T follicular helper cell (primary cell): Measurements from ENCODE around the gene MMP28.

Experiments
- DNase-seq: peaks from one replicate; pipeline ENCODE4 v3.0.0-alpha.2; 2020; ENCODE audit warnings: low read depth

Gene MMP28

DNA sequence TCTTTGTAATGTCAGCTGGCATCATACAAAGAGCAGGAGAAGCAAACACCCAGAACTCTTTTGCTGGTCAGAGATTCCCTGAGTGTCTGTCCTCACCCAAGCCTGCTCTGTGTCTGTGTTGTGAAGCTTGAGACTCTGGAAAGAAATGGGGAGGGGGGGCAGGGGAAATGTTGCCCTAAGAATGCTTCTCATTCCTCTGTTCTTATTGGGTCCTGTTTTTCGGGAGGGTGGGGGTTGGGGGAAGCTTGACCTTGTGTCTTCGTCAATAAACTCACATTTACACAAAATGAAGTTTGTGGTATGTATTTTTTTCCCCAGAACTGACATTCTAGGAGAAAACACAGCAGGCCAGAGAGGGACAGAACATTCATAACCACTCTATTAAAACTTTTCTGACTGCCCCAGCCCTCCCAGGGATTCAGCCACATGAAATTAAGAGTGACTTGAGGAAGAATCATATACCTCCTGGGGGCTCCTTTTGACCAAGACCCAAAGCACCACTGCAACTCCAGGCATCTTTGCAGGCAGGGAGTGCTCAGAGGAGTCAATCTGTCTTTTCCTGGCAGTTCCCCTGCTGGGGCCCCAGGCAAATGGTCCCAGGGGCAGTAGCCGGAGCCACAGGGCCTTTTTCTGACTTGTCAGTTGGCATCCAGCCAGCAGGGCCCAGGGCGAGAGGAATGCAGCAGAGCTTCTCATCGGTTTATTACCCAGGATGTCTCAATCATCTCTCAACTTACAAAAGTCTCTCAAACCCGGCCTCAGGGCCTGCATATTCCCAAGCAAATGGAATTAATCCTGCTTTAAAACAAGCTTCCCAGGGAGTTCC is 69.1 kb downstream of the MMP28 start:
- DNase-seq = no peak

GRCh38 chr17:35725802-35726126 is 69.7 kb downstream of the MMP28 start:
- no peak for DNase-seq

DNA sequence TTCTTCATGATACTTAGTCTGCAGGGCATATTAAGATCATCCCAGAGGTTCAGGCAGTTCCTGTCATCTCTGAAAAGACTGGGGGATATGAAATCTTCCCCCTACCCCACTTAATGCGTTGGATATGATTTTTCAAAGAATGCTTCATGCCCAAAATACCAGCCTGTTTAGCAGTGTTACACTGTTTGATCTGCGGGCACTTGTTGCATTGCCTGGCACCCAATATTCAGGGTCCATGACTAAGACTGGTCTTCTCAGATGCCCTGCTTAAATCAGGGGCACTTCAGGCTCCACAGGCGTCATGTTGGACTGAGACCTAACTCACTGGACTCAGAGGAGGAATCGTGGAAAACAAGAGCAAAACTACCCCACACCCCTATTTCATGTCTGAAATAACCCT is 70.4 kb downstream of the MMP28 start:
- no peak for DNase-seq

DNA sequence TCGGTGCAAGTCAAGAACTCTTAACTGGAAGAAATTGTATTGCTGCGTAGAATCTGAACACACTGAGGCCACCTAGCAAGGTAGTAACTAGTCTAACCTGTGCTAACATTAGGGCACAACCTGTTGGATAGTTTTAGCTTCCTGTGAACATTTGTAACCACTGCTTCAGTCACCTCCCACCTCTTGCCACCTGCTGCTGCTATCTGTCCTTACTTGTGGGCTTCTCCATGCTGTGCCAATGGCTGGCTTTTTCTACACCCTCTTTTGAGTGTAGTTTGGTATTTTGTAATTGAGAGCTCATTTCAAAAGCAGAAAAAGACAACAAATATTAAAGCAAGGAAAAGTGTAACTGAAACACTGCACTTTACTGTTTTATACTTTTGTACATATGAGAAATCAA is 71.7 kb downstream of the MMP28 start:
- DNase-seq = no peak

GRCh38 chr17:35717475-35717874 is 78.0 kb downstream of the MMP28 start:
- no peak for DNase-seq

GRCh38 chr17:35716897-35717465 is 78.5 kb downstream of the MMP28 start:
- no peak for DNase-seq

DNA sequence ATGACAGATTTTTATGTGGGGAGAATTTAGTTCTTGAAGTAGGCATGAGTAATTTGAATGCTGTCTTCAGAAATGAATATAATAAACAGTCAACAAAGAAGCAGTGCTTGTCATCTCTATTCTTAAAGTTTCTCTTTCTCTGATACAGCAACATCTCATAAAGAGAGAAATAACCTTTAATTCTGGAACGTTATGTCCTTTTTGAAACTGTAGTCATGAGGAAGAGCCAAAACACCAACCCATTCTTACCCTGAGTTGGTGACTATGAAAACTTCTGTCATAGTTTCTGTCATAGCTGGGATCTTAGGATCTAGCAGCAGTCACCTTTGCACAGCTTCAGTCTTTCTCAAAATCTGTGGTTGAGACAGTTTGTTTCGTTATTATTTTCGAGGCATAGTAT is 79.3 kb downstream of the MMP28 start:
- DNase-seq = no peak
